NB4 (cell line): ENCODE data around the gene PCLO.

Source experiments
- TF ChIP-seq, protein P1 (sequence below): IDR thresholded peaks from one replicate; pipeline ENCODE4 v1.5.1; 2012; ENCODE audit warnings: low read depth, low read length
- TF ChIP-seq, protein P2 (sequence below): IDR thresholded peaks from 2 replicates; pipeline ENCODE4 v1.6.1; 2011; ENCODE audit warnings: low read depth, low read length

DNA sequence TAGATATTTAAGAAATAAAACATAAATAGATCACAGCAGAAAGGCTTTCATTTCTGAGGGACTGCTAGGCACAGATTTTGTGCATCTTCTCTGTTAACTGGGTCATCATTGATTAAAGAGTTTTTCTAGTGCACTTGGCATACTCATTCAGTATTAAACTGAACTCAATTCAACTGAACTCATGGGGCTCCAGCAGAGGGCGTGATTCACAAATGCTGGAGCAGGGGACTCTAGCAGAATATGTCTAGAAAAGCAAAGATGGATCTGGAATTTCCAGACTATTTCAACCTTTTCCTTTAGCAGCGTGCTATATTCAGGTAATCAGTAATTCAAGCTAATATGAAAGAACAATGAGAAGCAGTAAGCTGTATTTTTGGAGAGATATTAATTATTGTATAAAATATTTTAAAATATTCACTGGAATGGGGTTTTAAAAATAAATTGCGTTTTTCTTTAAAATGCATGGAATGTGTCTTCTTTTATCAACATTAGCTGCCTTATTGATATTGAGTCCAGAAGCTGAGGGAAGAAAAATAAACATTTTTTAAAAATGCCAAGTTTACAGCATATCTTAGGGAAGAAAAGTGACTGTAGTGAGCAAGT is 422.3 kb downstream of the PCLO start:
- TF ChIP-seq, protein P1, sequence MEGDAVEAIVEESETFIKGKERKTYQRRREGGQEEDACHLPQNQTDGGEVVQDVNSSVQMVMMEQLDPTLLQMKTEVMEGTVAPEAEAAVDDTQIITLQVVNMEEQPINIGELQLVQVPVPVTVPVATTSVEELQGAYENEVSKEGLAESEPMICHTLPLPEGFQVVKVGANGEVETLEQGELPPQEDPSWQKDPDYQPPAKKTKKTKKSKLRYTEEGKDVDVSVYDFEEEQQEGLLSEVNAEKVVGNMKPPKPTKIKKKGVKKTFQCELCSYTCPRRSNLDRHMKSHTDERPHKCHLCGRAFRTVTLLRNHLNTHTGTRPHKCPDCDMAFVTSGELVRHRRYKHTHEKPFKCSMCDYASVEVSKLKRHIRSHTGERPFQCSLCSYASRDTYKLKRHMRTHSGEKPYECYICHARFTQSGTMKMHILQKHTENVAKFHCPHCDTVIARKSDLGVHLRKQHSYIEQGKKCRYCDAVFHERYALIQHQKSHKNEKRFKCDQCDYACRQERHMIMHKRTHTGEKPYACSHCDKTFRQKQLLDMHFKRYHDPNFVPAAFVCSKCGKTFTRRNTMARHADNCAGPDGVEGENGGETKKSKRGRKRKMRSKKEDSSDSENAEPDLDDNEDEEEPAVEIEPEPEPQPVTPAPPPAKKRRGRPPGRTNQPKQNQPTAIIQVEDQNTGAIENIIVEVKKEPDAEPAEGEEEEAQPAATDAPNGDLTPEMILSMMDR = peak; percentile 77
- TF ChIP-seq, protein P2, sequence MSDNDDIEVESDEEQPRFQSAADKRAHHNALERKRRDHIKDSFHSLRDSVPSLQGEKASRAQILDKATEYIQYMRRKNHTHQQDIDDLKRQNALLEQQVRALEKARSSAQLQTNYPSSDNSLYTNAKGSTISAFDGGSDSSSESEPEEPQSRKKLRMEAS = no peak
